NCI-H748 treated with DMSO at 0.1 percent for 48 hours (cell line): ENCODE data around the gene METTL27.
A peak's percentile ranks its signal among the peaks of the same experiment; 100 is the strongest.
"Not testable (repeated sequence)": the region's sequence is repeated elsewhere in the genome, so short reads cannot be mapped to it uniquely, and the experiment has no call there.

Experiments used
- DNase-seq: peaks from one replicate; lab custom pipeline; 2025; lab: John Stamatoyannopoulos, UW

The METTL27 gene

DNA sequence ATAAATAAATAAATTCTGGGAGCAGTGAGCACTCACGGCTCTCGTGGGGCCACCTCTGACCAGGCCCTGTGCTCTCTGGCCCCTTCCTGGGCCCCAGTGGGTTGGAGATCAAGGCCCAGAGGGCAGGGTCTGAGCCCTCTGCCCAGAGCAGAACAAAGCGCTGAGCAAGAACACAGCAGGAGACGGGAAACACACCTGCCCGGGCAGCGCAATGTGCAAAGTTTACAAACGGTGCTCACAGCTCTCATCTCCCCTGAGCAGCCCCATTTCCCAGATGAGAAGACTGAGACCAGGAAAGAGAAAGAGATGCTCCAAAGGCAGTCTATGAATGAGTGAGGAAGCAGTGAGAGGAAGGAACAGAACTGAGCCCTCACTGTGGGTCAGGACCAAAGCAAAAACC is 3.0 kb downstream of the METTL27 start:
- no peak for DNase-seq

DNA sequence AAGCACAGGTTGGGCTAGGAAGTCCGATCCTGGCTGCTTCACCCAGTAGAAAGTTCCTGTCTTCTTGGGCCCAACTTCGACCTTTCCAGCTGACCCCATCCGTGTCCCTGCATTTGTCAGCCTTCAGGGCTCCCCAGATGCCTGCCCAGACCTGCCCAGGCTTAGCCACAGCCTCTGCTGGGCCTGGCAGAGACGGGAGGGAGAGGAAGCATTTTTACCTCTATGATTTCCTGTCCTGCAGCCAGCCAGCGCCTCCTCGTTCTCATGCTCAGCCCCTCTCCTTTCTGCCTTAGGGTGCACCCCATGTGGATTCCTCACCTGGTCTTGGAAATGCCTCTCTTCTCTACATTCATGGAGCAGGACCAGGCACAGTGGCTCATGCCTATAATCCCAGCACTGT is 3.7 kb downstream of the METTL27 start:
- no peak for DNase-seq

DNA sequence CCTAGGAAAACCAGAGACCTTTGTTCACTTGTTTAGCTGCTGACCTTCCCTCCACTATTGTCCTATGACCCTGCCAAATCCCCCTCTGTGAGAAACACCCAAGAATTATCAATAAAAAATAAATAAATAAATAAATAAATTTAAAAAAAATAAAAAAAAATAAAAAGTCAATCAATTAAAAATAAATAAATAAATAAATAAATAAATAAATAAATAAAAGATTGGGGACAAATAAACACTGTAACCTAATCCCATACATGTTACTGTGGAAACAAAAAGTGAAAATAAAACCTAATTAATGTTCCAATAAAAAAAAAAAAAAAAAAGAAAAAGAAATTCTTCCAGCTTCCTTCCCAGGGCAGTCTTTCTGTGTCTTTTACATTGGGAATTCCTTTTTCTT is 5.1 kb downstream of the METTL27 start:
- not testable (repeated sequence) for DNase-seq

DNA sequence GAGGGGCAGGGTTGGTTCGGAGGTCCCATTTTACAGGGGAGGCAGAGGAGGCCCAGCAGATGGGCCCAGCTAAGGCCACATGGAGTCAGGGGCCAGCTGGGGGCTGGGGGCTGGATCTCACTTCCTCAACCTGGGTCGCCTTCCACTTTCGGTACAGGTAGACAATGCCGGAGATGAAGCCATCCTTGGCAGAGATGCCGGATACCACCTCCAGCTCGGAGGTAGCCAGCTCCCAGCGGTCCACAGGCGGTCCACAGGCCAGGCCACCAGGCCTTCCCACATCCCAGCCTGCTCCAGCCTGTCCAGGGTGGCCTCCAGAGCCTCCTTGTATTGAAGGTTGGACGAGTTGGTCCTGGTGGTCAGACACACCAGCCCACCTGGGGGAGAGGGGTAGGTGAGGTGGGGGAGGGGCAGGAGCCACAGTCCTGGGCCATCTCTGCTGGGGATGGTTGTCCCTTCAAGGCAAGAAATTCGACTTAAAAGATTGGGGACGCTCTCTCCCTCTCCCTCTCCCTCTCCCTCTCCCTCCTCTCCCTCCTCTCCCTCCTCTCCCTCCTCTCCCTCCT is 7.6 kb downstream of the METTL27 start:
- no peak for DNase-seq

DNA sequence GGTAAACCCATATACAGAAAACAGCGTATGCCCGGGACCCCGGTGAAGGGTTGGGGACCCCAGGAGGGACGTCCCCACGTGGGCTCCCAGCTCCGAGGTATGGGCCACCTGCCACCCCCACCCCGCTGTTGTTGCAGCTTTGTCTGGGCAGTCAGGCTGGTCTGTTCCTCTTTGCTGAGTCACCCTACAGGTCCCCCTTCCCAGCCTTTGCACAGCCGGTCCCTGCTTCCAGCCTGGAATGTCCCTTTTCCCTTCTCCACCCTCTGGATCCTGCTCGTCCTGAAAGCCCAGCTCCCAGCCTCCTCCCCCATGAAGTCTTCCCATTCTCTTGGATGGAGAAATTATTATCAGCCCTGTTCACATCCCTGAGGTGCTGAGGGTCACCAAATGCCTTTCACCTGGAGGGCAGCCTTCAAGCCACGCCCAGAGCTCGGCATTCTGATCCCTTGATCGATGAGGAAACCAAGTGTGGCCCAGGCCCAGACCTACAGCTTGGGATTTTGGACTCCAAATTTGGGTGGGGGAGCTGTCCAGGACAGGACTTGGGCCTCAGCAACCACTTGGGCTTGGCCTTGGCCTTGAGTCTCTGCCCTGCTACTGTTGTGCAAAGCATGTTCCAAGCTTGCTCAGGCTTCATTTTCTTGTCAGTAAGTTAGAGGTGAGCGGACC is 8.9 kb downstream of the METTL27 start:
- no peak for DNase-seq

DNA sequence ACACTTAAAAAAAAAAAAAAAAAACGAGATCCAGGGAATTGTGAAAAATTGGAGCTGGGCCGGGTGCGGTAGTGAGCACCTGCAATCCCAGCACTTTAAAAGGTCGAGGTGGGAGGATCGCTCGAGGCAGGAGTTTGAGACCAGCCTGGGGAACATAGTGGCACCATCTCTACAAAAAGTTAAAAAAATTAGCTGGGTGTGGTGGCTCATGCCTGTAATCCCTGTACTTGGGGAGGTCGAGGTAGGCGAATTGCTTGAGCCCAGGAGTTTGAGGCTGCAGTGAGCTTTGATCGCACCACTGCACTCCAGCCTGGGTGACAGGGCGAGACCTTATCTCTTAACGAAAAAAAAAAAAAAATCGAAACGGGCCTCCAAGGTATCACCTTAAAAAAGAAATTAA is 9.5 kb downstream of the METTL27 start:
- no peak for DNase-seq

DNA sequence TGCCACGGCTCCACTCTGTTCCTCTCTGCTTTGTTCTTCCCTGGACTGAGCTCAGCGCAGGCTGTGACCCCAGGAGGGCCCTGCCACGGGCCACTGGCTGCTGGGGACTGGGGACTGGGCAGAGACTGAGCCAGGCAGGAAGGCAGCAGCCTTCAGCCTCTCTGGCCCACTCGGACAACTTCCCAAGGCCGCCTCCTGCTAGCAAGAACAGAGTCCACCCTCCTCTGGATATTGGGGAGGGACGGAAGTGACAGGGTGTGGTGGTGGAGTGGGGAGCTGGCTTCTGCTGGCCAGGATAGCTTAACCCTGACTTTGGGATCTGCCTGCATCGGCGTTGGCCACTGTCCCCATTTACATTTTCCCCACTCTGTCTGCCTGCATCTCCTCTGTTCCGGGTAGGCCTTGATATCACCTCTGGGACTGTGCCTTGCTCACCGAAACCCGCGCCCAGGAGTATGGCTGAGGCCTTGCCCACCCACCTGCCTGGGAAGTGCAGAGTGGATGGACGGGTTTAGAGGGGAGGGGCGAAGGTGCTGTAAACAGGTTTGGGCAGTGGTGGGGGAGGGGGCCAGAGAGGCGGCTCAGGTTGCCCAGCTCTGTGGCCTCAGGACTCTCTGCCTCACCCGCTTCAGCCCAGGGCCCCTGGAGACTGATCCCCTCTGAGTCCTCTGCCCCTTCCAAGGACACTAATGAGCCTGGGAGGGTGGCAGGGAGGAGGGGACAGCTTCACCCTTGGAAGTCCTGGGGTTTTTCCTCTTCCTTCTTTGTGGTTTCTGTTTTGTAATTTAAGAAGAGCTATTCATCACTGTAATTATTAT is 10.3 kb downstream of the METTL27 start:
- DNase-seq: peak; percentile 89

DNA sequence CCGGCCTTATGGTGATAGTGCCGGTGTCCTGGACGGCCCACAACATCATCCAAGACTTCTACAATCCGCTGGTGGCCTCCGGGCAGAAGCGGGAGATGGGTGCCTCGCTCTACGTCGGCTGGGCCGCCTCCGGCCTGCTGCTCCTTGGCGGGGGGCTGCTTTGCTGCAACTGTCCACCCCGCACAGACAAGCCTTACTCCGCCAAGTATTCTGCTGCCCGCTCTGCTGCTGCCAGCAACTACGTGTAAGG is 10.8 kb downstream of the METTL27 start:
- DNase-seq: no peak

DNA sequence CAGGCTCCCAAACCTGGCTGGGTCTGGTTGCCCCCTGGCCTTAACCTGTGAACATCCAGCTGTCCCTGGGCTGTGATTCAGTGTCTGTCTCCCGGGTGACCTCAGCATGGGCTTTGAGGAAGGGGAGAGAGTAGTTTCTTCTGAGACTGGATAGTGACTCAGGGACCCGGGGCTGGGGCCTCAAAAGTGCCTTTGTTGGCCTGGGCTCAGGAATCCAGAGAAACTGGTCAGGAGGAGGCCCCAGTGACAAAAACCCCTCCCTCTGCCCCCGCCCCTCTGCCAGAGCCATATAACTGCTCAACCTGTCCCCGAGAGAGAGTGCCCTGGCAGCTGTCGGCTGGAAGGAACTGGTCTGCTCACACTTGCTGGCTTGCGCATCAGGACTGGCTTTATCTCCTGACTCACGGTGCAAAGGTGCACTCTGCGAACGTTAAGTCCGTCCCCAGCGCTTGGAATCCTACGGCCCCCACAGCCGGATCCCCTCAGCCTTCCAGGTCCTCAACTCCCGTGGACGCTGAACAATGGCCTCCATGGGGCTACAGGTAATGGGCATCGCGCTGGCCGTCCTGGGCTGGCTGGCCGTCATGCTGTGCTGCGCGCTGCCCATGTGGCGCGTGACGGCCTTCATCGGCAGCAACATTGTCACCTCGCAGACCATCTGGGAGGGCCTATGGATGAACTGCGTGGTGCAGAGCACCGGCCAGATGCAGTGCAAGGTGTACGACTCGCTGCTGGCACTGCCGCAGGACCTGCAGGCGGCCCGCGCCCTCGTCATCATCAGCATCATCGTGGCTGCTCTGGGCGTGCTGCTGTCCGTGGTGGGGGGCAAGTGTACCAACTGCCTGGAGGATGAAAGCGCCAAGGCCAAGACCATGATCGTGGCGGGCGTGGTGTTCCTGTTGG is 11.4 kb downstream of the METTL27 start, which contains the start of gene CLDN4:
Gene CLDN4, plus strand, starts transcription at position 316 of the 903 bp plus-strand sequence. Its CDS starts 206 bp downstream, at position 522.
- DNase-seq: no peak

DNA sequence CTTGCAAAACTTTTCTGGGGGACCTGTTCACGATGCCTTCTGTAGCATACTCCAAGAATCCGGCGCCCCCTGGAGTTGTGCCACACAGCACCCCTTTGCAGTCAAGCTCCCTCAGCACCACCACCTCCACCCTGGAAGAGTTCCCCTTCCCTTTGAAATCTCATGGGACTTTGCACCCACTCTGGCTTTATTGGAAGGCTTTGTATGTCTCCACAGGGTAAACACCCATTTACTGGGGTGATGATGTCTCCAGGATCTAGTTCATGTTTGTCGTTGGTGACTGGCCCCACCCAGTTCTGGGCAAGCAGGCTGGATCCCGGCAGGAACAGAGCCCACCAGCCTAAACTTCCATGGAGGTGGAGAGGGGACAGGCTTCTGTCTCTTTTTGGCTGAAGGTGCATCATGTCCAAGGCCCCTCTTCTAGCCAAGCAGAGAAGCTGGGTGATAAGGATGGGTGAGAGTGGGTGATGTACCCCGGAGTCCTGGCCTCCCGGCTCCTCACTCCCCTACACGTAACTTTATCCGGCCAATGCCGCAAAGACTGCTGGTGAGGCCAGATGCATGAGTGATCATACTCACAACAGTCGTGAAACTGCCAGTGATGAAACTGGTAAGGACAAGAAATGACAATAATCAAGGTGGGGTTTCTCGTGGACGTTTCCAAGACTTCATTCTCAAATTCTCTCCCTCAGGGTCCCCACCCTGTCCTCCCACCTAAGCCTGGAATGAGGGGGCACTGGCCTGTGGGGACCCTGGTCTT is 12.2 kb downstream of the METTL27 start:
- DNase-seq: no peak

DNA sequence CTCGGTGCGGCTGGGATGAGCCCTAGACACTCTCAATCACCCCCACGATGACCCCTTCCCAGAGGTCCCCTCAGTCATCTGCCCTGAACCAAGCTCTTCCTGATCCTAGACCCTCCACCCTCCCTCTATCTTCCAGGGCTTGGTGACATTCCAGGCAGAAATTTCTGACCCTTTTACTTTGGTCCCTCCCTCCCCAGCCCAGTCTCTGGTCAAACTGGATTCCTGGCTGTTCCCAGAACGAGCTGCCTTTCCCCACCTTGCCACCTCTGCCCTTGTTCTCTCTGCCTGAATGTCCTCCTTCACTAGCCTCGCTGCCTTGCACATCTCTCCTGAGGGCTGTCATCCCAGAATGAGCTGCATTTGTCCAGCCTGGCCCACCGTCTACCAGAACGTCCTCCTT is 12.8 kb downstream of the METTL27 start:
- DNase-seq: no peak

DNA sequence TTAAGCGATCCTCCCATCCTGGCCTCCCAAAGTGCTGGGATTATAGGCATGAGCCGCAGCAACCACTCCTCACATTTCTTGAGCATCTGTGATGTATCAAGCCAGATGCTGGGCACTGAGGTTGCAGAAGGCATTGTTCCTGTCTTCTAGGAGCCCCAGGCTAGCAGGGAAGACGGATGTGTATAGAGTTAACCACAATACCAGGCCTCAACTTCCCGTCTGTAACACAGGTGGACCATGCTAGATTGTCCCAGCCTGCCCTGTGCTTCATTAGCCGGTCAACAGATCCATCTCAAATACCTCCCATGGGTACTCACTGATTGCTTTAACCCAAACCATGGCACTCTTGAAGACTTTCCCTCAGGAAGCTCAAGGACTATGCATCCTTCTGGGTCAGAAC is 13.3 kb downstream of the METTL27 start:
- no peak for DNase-seq

DNA sequence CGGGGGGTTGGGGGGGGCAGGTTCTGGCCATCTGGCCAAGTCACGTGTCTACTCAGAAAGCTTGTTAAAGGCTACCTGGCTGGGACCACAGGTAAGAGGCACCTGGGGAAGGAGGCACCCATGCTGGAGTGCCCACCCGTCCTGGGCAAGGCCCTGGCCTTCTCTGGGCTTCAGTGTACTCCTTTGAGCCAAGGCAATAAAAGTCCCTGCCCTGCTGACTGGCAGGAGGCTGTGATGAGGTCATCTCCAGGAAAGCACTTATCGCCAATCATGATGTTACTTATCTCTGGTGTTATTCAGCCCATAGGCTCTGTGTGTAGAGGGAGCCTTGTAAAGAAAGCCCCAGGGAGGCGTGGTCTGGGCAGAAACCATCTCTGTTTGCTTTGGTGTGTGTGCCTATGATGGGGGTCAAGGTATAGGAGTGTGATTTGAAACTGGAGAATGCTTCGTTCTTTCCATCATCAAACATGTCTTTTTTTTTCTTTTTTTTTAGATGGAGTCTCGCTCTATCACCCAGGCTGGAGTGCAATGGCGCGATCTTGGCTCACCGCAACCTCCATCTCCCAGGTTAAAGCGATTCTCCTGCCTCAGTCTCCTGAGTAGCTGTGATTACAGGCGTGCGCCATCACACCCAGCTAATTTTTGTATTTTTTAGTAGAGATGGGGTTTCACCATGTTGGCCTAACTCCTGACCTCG is 14.1 kb downstream of the METTL27 start:
- peak; percentile 96 for DNase-seq

DNA sequence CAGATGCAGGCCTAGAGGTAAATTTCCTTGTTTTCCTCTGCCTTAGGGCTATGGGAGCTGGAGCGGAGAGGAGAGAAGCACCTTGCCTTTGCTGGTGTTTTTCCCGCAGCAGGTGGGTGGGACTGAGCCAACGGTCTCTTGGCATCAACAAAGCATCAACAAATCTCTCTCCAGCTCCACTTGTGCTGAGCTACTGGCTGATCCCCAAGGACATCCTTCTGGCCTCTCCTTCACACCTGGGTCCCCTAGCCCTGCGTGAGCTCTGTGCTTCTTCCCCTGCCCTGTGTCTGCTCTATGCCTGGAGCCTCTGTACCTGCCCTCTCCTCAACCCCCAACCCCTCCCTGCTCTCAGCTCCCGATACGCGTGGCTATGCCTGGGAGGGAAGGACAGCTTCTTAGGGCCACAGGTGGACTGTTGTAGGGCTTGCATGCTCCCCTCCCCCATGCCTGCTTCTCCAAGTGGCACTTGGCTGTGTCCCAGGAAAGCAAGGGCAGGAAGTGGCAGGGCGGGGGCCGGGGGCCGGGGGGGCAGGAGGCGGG is 14.7 kb downstream of the METTL27 start:
- peak; percentile 96 for DNase-seq

DNA sequence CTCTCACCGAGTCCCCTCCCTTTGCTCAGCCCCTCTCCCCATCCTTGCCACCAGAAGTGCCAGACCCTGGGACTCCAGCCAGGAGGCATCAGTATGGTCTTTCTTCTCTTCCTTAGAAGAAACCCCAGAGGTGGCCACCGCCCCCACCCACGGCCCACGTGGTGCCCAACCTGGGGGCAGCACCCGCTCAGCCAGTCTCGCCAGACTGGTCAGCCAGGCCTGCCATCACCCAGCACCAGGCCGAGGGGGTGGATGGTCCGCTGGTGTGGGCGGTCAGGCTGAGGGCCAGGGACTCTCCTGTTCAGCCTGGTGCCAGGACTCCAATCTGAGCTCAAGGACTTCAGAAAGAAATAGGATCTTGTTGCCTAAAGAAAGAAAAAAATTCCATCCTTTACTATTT is 17.3 kb downstream of the METTL27 start:
- no peak for DNase-seq

DNA sequence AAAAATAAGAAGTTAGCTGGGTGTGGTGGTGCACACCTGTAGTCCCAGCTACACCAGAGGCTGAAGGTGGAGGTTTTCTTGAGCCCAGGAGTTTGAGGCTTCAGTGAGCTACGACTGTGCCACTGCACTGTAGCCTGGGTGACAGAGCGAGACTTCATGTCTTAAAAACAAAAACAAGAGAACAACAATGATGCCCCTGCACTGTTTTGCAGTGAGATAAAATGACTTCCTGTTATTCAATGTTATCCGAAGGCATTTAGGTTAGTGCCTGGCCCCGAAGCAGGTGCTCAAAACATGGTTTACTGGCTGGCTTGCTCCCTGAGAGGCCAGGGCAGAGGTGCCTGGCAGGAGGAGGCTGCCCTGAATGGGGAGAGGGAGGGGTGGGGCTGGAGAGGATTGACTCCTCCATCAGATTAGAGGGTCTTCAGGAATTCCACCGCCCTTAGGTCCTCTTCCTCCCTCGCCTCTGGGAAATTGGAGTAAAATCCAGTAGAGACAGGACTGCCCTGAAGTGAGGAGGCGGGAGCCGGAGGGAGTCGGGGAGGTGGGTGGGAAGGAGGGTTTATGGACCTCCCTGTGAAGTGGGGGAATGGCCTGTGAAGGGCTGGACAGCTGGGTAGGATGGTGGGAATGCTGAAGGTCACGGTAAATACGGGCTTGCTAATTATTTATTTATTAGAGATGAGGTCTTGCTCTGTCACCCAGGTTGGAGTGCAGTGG is 18.3 kb downstream of the METTL27 start:
- DNase-seq: no peak

DNA sequence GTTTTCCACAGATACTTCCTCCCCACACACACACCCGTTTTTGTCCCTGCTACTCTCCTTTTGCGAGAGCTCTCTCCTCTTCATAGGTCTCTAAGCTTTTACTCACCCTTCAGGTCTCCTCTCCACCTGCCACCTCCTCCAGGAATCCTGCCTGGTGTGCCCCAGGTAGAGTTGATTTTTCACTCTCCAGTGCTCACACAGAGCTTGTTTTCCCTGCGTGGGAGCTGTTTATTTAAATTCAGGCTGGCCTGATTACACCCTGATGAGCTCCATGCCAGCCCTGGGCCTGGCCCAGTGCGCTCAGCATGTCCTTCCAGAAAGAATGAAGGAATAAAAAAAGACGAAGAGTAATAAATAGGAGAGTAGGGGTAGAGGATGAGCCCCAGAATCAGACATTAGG is 19.1 kb downstream of the METTL27 start:
- no peak for DNase-seq

DNA sequence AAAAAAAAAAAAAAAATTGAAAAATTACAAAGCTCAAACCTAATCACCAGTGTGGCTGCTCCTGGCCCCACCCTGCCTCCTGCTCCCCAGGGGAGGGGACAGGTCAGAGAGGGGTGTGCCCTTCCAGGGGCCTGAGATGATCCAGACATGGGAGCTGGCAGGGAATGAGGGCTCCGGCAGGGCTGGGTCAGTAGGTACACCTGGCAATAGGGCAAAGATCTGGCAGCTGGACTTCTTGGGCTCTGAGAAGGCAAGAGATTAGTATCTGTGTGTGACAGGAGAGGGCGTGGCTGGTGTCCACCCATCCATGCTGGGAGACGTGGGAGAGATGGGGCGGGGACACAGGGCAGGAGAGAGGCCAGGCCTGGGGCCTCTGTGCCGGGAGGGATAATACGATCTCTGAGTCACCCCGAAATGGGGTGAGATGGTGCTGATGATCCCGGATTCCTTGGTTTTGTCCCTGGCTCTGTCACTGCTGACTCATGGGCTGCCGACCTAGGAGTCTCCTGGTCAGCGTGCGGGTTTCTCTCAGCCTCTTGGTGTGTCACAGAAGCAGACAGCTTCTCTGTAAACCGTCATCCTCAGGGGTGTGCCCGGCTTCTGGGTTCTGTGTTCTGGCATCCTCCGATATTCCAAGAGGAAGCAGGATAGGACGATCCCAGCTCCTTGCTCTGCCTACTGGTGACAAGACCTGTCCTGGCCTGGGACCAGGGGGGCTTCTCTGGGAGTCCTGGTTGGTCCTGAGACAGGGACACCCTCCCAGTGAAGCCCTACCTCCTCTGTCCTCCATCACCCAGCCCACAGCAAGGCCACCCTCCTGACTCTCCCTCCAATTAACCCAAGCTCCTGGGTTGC is 19.8 kb downstream of the METTL27 start:
- no peak for DNase-seq
